Astrocyte (in vitro differentiated cells and primary cell): Measurements from ENCODE around the gene STON2.

Source experiments
- EZH2 ChIP-seq: IDR thresholded peaks from 2 replicates; pipeline ENCODE4 v1.6.1; 2012; ENCODE audit warnings: mild to moderate bottlenecking, low read length, inconsistent platforms; ENCODE audit not compliant: insufficient read depth
- TF ChIP-seq, protein P1 (sequence below): IDR thresholded peaks from 2 replicates; pipeline ENCODE4 v1.5.1; 2011; ENCODE audit warnings: low read depth, mild to moderate bottlenecking, inconsistent platforms, low read length, moderate library complexity; ENCODE audit not compliant: insufficient read depth

DNA sequence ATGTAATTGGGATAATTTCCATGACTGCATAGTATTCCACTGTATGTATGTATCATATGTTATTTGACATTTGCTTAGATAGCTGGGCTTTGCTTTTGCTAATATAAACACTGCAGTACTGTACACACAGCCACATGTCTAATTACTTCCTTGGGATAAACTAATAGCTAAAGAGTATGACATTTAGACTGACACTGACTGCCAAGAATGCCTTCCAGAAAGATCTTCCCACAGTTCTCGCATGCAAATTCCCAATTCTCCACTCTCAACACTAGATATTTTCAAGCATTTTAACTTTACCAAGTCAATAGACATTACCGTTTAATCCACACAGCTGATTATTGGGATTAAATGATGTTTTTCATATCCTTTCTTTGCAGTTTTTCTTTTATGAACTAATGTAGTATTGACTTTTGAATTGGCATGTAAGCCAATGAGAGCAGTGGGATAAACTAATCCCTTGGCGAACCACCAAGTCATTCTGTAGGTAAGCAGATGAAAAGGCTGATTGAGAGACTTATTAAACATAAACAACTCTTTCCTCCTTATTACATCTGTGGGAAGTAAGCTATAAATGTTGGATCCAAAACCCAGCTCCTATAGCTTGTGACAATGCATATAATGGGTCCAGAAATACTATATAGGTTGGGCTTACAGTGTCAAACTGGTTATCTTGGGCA is 55.5 kb downstream of the STON2 start:
- TF ChIP-seq, protein P1, sequence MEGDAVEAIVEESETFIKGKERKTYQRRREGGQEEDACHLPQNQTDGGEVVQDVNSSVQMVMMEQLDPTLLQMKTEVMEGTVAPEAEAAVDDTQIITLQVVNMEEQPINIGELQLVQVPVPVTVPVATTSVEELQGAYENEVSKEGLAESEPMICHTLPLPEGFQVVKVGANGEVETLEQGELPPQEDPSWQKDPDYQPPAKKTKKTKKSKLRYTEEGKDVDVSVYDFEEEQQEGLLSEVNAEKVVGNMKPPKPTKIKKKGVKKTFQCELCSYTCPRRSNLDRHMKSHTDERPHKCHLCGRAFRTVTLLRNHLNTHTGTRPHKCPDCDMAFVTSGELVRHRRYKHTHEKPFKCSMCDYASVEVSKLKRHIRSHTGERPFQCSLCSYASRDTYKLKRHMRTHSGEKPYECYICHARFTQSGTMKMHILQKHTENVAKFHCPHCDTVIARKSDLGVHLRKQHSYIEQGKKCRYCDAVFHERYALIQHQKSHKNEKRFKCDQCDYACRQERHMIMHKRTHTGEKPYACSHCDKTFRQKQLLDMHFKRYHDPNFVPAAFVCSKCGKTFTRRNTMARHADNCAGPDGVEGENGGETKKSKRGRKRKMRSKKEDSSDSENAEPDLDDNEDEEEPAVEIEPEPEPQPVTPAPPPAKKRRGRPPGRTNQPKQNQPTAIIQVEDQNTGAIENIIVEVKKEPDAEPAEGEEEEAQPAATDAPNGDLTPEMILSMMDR = no peak
- TF ChIP-seq EZH2 = no peak
